ENCODE measurements around the gene TNS2. TPM values are rescaled to one million over a fixed set of nuclear protein-coding genes. Genes with fewer than 3 reads are reported as not detected.
A peak's percentile ranks its signal among the peaks of the same experiment; 100 is the strongest.

TNS2 gene
- total RNA-seq, 4 donors from 2014 or later, result 108 to 323 (median 182) TPM

DNA sequence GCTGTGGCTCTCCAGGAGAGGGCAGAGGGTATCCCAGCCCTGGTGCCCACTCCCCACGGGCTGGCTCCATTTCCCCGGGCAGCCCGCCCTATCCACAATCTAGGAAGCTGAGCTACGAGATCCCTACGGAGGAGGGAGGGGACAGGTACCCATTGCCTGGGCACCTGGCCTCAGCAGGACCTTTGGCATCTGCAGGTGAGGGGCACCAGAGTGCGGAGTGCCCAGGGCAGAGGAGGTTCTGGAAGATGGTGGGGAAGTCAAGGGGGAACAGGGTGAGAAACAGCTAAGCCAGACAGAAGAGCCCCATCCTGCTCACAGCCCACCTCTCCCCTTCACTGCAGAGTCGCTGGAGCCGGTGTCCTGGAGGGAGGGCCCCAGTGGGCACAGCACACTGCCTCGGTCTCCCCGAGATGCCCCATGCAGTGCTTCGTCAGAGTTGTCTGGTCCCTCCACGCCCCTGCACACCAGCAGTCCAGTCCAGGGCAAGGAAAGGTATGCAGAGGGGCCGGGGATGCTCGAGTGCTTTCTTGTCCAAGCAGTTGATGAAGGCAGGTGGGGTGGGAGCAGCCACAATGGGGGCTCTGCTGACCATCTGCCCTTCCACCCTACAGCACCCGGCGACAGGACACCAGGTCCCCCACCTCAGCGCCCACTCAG lies 10.3 kb downstream of the TNS2 start:
- TF ChIP-seq POLR2AphosphoS5 (IDR thresholded peaks at IDR 0.05), result no peak
- TF ChIP-seq POLR2A (IDR thresholded peaks at IDR 0.05), result no peak
- TF ChIP-seq EP300 (IDR thresholded peaks at IDR 0.05), result no peak
- TF ChIP-seq, protein P1, sequence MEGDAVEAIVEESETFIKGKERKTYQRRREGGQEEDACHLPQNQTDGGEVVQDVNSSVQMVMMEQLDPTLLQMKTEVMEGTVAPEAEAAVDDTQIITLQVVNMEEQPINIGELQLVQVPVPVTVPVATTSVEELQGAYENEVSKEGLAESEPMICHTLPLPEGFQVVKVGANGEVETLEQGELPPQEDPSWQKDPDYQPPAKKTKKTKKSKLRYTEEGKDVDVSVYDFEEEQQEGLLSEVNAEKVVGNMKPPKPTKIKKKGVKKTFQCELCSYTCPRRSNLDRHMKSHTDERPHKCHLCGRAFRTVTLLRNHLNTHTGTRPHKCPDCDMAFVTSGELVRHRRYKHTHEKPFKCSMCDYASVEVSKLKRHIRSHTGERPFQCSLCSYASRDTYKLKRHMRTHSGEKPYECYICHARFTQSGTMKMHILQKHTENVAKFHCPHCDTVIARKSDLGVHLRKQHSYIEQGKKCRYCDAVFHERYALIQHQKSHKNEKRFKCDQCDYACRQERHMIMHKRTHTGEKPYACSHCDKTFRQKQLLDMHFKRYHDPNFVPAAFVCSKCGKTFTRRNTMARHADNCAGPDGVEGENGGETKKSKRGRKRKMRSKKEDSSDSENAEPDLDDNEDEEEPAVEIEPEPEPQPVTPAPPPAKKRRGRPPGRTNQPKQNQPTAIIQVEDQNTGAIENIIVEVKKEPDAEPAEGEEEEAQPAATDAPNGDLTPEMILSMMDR (IDR thresholded peaks at IDR 0.05), result no peak
- H3K9me3 ChIP-seq, result no peaks in the 10 kb centered on the region
- no peaks in the 10 kb centered on the region for H3K27me3 ChIP-seq
- peak overlapping the region in 3 of 4 donors; percentile 85 to 95 (median 86) for H3K27ac ChIP-seq
- peaks cover 0 to 100% of the 10 kb centered on the region in 2 donors for H3K36me3 ChIP-seq
- no peak overlapping the region for H3K4me3 ChIP-seq
- no peak for ATAC-seq
- peaks cover 0 to 99% (median 45%) of the 10 kb centered on the region in 3 donors for H3K4me1 ChIP-seq
- no CpG with 5 or more reads among the region's 17 CpGs for WGBS, 2 donors (ENCODE audit: low coverage in 1 of 2)

DNA sequence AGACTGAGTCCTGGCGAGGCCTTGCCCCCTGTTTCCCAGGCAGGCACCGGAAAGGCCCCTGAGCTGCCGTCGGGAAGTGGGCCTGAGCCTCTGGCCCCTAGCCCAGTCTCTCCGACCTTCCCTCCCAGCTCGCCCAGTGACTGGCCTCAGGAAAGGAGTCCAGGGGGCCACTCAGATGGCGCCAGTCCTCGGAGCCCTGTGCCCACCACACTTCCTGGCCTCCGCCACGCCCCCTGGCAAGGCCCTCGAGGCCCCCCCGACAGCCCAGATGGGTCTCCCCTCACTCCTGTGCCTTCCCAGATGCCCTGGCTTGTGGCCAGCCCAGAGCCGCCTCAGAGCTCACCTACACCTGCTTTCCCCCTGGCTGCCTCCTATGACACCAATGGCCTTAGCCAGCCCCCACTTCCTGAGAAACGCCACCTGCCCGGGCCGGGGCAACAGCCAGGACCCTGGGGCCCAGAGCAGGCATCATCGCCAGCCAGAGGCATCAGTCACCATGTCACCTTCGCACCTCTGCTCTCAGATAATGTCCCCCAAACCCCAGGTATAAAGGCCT lies 10.9 kb downstream of the TNS2 start:
- TF ChIP-seq EP300 (IDR thresholded peaks at IDR 0.05) (no peak), POLR2AphosphoS5 (IDR thresholded peaks at IDR 0.05) (no peak), POLR2A (IDR thresholded peaks at IDR 0.05) (no peak)
- TF ChIP-seq, protein P1 (IDR thresholded peaks at IDR 0.05), result no peak
- peak overlapping the region in 3 of 4 donors; percentile 85 to 95 (median 86) for H3K27ac ChIP-seq
- H3K4me3 ChIP-seq, result no peak overlapping the region
- H3K36me3 ChIP-seq, result peaks cover 0 to 100% of the 10 kb centered on the region in 2 donors
- no peaks in the 10 kb centered on the region for H3K9me3 ChIP-seq
- H3K4me1 ChIP-seq, result peaks cover 0 to 99% (median 48%) of the 10 kb centered on the region in 3 donors
- H3K27me3 ChIP-seq, result no peaks in the 10 kb centered on the region
- no peak for ATAC-seq
- WGBS, 2 donors (ENCODE audit: low coverage in 1 of 2), result 65 to 72% methylated on average over 2 to 6 of the region's 18 CpGs

DNA sequence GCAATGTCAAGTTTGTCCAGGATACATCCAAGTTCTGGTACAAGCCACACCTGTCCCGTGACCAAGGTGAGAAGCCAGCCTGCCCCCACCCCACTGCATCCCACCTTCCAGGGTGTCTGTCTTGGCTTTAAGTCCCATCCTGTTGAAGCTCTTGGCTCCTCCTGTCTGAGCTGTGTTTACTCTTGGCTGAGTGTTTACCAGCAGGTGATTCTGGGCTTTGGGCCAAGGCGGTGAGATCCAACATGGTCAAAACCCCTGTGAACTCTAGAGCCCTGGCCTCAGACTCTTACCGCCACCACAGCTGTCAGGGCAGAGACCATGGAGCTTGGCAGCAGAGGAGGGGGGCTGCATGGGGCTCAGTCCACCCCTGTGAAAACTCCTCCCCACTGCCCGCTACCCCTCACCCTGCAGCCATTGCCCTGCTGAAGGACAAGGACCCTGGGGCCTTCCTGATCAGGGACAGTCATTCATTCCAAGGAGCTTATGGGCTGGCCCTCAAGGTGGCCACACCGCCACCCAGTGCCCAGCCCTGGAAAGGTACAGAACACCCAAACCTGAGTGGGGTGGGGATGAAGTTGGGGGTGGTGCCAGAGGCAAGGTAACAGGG lies 11.6 kb downstream of the TNS2 start:
- WGBS, 2 donors (ENCODE audit: low coverage in 1 of 2), result 80% methylated on average over 1 of the region's 5 CpGs; no CpG with 5 or more reads in 1 of the 2 donors
- peaks cover 0 to 100% (median 55%) of the 10 kb centered on the region in 3 donors for H3K4me1 ChIP-seq
- H3K27me3 ChIP-seq, result no peaks in the 10 kb centered on the region
- H3K36me3 ChIP-seq, result peaks cover 0 to 97% of the 10 kb centered on the region in 2 donors
- no peak overlapping the region for H3K4me3 ChIP-seq
- ATAC-seq, result no peak
- no peaks in the 10 kb centered on the region for H3K9me3 ChIP-seq
- TF ChIP-seq, protein P1 (IDR thresholded peaks at IDR 0.05), result peak in 2 of 4 experiments; percentile 8 to 18
- TF ChIP-seq POLR2AphosphoS5 (IDR thresholded peaks at IDR 0.05), result no peak
- H3K27ac ChIP-seq, result peak overlapping the region in 3 of 4 donors; percentile 85 to 95 (median 86)

DNA sequence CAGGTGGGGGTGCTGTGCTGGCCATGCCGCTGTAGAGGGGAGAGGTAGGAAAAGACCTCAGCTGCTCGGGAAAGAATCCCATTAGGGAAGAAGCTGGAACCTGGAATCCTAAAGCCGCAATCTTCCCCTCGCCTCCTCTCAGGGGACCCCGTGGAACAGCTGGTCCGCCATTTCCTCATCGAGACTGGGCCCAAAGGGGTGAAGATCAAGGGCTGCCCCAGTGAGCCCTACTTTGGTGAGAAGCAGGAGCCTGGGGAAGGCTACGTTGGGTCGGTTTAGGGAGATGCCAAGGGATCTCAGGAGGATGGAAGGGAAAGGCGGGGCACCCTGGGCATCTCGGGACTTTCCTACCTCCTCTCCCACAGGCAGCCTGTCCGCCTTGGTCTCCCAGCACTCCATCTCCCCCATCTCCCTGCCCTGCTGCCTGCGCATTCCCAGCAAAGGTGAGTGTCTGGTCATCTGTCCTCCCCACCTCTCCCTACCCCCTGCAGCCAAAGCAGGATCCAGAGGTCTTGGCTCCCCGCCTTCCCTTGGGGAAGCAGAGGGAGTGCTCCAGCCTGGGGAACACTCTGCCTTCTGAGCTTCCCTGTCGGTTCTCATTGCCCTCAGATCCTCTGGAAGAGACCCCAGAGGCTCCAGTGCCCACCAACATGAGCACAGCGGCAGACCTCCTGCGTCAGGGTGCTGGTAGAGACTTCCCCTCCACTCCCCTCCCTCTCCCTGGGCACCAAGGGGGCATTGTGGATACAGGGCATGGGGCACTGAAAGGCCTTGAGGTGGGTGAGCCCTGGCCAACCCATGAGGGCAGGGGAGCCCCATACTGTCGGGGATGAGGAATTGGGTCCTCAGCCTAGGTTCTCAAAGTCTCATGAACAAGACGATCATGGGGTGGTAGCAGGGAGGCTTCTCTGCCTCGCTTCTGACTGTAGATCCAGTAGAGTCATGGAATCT lies 12.4 kb downstream of the TNS2 start:
- no peak for ATAC-seq
- no peak for TF ChIP-seq POLR2AphosphoS5 (IDR thresholded peaks at IDR 0.05)
- no peak for TF ChIP-seq POLR2A (IDR thresholded peaks at IDR 0.05)
- TF ChIP-seq EP300 (IDR thresholded peaks at IDR 0.05), result no peak
- TF ChIP-seq, protein P1 (IDR thresholded peaks at IDR 0.05), result no peak

More for the DNA sequence above, 12.4 kb downstream of the TNS2 start:
- H3K27ac ChIP-seq, result peak overlapping the region in 3 of 4 donors; percentile 85 to 95 (median 86)
- H3K9me3 ChIP-seq, result no peaks in the 10 kb centered on the region
- H3K4me3 ChIP-seq, result no peak overlapping the region
- WGBS, 2 donors (ENCODE audit: low coverage in 1 of 2), result 75 to 80% methylated on average over 1 to 5 of the region's 20 CpGs
- no peaks in the 10 kb centered on the region for H3K27me3 ChIP-seq
- H3K36me3 ChIP-seq, result peaks cover 0 to 97% of the 10 kb centered on the region in 2 donors
- H3K4me1 ChIP-seq, result peaks cover 0 to 100% (median 58%) of the 10 kb centered on the region in 3 donors
